Small intestine (tissue), 4 donors: ENCODE data around the gene IFI44L. TPM values are rescaled to one million over a fixed set of nuclear protein-coding genes. Genes with fewer than 3 reads are reported as not detected.

ENCODE experiments used
- polyA plus RNA-seq, 4 donors: library from polyadenylated mRNA; stranded (reverse) in 3 of 4; unstranded in 1 of 4; fragments of 200-250 nt in 3 of 4; fragments of 120-200 nt in 1 of 4; gene quantifications; one replicate each; pipeline versions ENCODE4 v1.2.1 to v1.2.3, GENCODE V29; 2013
- donor health status: healthy with polysubstance abuse.
- donor health status: Bipolar disorder and iron deficiency.
- donor health status: healthy.

IFI44L gene
- polyA plus RNA-seq, 4 donors, result 0.45 to 8.4 (median 1.7) TPM

Other genes with a start within 250 kb of the IFI44L start
- under 1 TPM in 2 of 4 donors, not detected in 2; 0.41 to 0.90 TPM for gene PTGFR, start 129.5 kb upstream of the IFI44L start, polyA plus RNA-seq
- 10 to 100 TPM in 2 of 4 donors, 1 to 10 TPM in 2; 4.9 to 29.0 (median 11.2) TPM for gene IFI44, start 29.4 kb downstream of the IFI44L start, polyA plus RNA-seq